Tibial nerve (tissue), 4 donors: ENCODE measurements around the gene ARSG.

ENCODE experiments used
- EP300 ChIP-seq, 2 donors: sonication (generic); formaldehyde crosslinking; IDR thresholded peaks; one replicate each; pipeline ENCODE4 v1.6.1; 2017; ENCODE audit warnings: antibody characterized with exemption in 2 of 2, mild to moderate bottlenecking in 1 of 2
- POLR2A ChIP-seq, 2 donors: fragments of 450-650 bp; IDR thresholded peaks; one replicate each; pipeline ENCODE4 v1.6.1; 2017; ENCODE audit warnings: antibody characterized with exemption in 2 of 2, mild to moderate bottlenecking in 2 of 2, moderate library complexity in 2 of 2
- TF ChIP-seq, protein P1 (sequence below), 5 experiments: fragments of 200-600 bp in 3 of 5; fragments of 450-650 bp in 2 of 5; sonication (generic) in 3 of 5; IDR thresholded peaks; one replicate each; pipeline ENCODE4 v1.5.1; 2016 to 2019; ENCODE audit warnings: antibody characterized with exemption in 5 of 5, mild to moderate bottlenecking in 3 of 5, moderate library complexity in 2 of 5

GRCh38 chr17:68306819-68307218 is 15.5 kb downstream of the ARSG start:
- TF ChIP-seq, protein P1, sequence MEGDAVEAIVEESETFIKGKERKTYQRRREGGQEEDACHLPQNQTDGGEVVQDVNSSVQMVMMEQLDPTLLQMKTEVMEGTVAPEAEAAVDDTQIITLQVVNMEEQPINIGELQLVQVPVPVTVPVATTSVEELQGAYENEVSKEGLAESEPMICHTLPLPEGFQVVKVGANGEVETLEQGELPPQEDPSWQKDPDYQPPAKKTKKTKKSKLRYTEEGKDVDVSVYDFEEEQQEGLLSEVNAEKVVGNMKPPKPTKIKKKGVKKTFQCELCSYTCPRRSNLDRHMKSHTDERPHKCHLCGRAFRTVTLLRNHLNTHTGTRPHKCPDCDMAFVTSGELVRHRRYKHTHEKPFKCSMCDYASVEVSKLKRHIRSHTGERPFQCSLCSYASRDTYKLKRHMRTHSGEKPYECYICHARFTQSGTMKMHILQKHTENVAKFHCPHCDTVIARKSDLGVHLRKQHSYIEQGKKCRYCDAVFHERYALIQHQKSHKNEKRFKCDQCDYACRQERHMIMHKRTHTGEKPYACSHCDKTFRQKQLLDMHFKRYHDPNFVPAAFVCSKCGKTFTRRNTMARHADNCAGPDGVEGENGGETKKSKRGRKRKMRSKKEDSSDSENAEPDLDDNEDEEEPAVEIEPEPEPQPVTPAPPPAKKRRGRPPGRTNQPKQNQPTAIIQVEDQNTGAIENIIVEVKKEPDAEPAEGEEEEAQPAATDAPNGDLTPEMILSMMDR (IDR thresholded peaks at IDR 0.05) = no peak
- no peak for TF ChIP-seq POLR2A (IDR thresholded peaks at IDR 0.05)
- TF ChIP-seq EP300 (IDR thresholded peaks at IDR 0.05) = no peak
